Uterus (tissue), 2 donors: ENCODE results near the gene DHX8.

ENCODE experiments used
- POLR2A ChIP-seq, 2 donors: fragments of 450-650 bp; IDR thresholded peaks; one replicate each; pipeline ENCODE4 v1.6.1; 2016; ENCODE audit warnings: antibody characterized with exemption in 2 of 2, mild to moderate bottlenecking in 1 of 2, moderate library complexity in 1 of 2
- TF ChIP-seq, protein P1 (sequence below), 4 experiments: fragments of 200-600 bp in 2 of 4; fragments of 450-650 bp in 2 of 4; sonication (generic) in 2 of 4; IDR thresholded peaks; one replicate each; pipeline ENCODE4 v1.5.1; 2016 to 2019; ENCODE audit warnings: antibody characterized with exemption in 4 of 4, mild to moderate bottlenecking in 2 of 4, moderate library complexity in 1 of 4

DNA sequence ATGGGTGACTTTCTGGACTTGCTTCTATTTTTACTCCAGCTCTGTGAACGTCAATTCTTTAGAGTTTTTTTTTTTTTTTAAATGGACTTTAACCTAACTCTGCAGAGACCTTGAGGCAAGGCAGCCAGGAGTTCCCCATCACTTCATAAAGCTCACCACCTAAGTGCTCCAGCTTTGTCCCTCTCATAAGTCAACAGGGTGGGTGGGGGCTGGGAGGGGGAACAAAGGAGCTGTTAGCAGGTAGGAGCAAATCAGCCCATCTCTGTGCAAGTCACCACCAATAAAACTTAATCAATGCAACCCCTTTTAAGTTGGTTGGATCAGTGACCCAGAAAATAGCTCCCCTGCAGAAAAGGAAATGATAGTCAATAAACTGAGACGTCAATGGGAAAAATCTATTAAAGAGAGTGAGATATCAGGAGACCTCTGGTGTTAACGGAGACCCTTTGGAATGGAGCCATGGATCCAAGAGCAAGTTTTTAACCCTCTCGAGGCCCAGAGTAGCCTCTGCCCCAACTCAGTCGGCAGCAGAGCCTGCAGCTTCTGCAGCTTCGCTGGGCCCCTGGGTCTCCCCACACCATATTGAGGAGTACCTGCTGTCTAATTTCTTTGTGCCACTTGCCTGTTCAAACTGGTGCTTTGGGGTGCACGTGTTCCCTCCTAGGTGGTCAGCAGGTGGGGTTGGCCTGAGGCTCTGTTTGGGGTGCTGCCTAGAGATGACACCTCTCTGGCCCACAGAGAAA lies 90.0 kb downstream of the DHX8 start:
- TF ChIP-seq POLR2A (IDR thresholded peaks at IDR 0.05) = no peak
- TF ChIP-seq, protein P1, sequence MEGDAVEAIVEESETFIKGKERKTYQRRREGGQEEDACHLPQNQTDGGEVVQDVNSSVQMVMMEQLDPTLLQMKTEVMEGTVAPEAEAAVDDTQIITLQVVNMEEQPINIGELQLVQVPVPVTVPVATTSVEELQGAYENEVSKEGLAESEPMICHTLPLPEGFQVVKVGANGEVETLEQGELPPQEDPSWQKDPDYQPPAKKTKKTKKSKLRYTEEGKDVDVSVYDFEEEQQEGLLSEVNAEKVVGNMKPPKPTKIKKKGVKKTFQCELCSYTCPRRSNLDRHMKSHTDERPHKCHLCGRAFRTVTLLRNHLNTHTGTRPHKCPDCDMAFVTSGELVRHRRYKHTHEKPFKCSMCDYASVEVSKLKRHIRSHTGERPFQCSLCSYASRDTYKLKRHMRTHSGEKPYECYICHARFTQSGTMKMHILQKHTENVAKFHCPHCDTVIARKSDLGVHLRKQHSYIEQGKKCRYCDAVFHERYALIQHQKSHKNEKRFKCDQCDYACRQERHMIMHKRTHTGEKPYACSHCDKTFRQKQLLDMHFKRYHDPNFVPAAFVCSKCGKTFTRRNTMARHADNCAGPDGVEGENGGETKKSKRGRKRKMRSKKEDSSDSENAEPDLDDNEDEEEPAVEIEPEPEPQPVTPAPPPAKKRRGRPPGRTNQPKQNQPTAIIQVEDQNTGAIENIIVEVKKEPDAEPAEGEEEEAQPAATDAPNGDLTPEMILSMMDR (IDR thresholded peaks at IDR 0.05) = no peak
